Left lung (tissue), 10 donors: ENCODE results near the gene NKX3-2. TPM values are rescaled to one million over a fixed set of nuclear protein-coding genes. Genes with fewer than 3 reads are reported as not detected.
A peak's percentile ranks its signal among the peaks of the same experiment; 100 is the strongest.

Source experiments
- ATAC-seq: fragments of 200-7000 bp; cut with Tn5 transposase; one replicate; pipeline ENCODE4 v1.9.1; 2020; ENCODE audit warnings: moderate library complexity
- DNase-seq, 4 donors: peaks; one replicate each; pipeline ENCODE4 v3.0.0-alpha.2; 2013 to 2020
- H3K27ac ChIP-seq, 2 donors: fragments of 200-600 bp; sonication (generic) in 1 of 2; one replicate each; pipeline versions ENCODE4 v1.5.0 to v1.8.0; 2020 to 2021
- H3K27me3 ChIP-seq, 2 donors: fragments of 200-600 bp; sonication (generic) in 1 of 2; one replicate each; pipeline versions ENCODE4 v1.5.0 to v1.8.0; 2020 to 2021
- H3K36me3 ChIP-seq, 2 donors: fragments of 200-600 bp; sonication (generic) in 1 of 2; one replicate each; pipeline versions ENCODE4 v1.5.0 to v1.8.0; 2020 to 2021
- H3K4me1 ChIP-seq, 2 donors: fragments of 200-600 bp; one replicate each; pipeline ENCODE4 v1.8.0; 2021
- H3K4me3 ChIP-seq, 2 donors: fragments of 200-600 bp; sonication (generic) in 1 of 2; one replicate each; pipeline versions ENCODE4 v1.5.0 to v1.8.0; 2020 to 2021; ENCODE audit warnings: mild to moderate bottlenecking in 1 of 2
- H3K9me3 ChIP-seq, 2 donors: fragments of 200-600 bp; sonication (generic) in 1 of 2; one replicate each; pipeline versions ENCODE4 v1.5.0 to v1.8.0; 2020 to 2021
- intact Hi-C, 2 donors: fragments of 100-400 bp; cut with DNase I; formaldehyde crosslinking; loops; one replicate each; pipeline versions ENCODE4 v1.11.2 to v1.14.2; 2022
- polyA plus RNA-seq, 6 donors: library from polyadenylated mRNA; unstranded; fragments of 120-200 nt; gene quantifications; one replicate each; pipeline ENCODE4 v1.2.1, GENCODE V29; 2013; ENCODE audit not compliant: insufficient read length in 6 of 6
- total RNA-seq, 2 donors: library from RNA; stranded (reverse); fragmentation: NEBNext Ultra II Directional; extraction: Animal tissue kit (Norgen Biotek cat#: 25700); gene quantifications; one replicate each; pipeline ENCODE4 v1.2.1, GENCODE V29; 2021
- TF ChIP-seq, protein P1 (sequence below), 2 donors: fragments of 200-600 bp; sonication (generic) in 1 of 2; IDR thresholded peaks; one replicate each; pipeline versions ENCODE4 v1.5.0 to v1.8.0; 2021; ENCODE audit warnings: antibody characterized with exemption in 2 of 2
- donor health status: DM: no; HTN: yes; CAD: no.
- donor health status: DM: no; HTN: no; CAD: no.

Gene NKX3-2
- total and polyA plus RNA-seq, 8 donors: 0.09 to 0.44 (median 0.13) TPM; not detected in 3

- TF ChIP-seq, protein P1, sequence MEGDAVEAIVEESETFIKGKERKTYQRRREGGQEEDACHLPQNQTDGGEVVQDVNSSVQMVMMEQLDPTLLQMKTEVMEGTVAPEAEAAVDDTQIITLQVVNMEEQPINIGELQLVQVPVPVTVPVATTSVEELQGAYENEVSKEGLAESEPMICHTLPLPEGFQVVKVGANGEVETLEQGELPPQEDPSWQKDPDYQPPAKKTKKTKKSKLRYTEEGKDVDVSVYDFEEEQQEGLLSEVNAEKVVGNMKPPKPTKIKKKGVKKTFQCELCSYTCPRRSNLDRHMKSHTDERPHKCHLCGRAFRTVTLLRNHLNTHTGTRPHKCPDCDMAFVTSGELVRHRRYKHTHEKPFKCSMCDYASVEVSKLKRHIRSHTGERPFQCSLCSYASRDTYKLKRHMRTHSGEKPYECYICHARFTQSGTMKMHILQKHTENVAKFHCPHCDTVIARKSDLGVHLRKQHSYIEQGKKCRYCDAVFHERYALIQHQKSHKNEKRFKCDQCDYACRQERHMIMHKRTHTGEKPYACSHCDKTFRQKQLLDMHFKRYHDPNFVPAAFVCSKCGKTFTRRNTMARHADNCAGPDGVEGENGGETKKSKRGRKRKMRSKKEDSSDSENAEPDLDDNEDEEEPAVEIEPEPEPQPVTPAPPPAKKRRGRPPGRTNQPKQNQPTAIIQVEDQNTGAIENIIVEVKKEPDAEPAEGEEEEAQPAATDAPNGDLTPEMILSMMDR (IDR thresholded peaks at IDR 0.05): no peak
- no peak for DNase-seq
- no peak for ATAC-seq
- no peak overlapping the region for H3K4me3 ChIP-seq
- no peaks in the 10 kb centered on the region for H3K9me3 ChIP-seq
- no peak overlapping the region for H3K27ac ChIP-seq
- intact Hi-C loops: loop anchor here in 1 of 2 donors (5.0 kb wide), 1 partner anchor 688 kb away; no protein-coding TSS in a partner anchor
- H3K4me1 ChIP-seq: peaks cover 0 to 32% of the 10 kb centered on the region in 2 donors
- no peaks in the 10 kb centered on the region for H3K36me3 ChIP-seq
- peaks cover 100% of the 10 kb centered on the region in 2 donors for H3K27me3 ChIP-seq
Measured at GRCh38 chr4:13539619-13540445, 4.5 kb downstream of the NKX3-2 start.

- Histone ChIP-seq H3K4me1 (peaks cover 0 to 25% of the 10 kb centered on the region in 2 donors), H3K36me3 (no peaks in the 10 kb centered on the region), H3K4me3 (no peak overlapping the region), H3K27me3 (peaks cover 100% of the 10 kb centered on the region in 2 donors), H3K27ac (no peak overlapping the region), H3K9me3 (no peaks in the 10 kb centered on the region)
- ATAC-seq (no peak), DNase-seq (peak in 1 of 4 donors; percentile 71)
- intact Hi-C loops: no loop called here
- TF ChIP-seq, protein P1 (IDR thresholded peaks at IDR 0.05): no peak
Measured at GRCh38 chr4:13539047-13539618, 5.2 kb downstream of the NKX3-2 start.

DNA sequence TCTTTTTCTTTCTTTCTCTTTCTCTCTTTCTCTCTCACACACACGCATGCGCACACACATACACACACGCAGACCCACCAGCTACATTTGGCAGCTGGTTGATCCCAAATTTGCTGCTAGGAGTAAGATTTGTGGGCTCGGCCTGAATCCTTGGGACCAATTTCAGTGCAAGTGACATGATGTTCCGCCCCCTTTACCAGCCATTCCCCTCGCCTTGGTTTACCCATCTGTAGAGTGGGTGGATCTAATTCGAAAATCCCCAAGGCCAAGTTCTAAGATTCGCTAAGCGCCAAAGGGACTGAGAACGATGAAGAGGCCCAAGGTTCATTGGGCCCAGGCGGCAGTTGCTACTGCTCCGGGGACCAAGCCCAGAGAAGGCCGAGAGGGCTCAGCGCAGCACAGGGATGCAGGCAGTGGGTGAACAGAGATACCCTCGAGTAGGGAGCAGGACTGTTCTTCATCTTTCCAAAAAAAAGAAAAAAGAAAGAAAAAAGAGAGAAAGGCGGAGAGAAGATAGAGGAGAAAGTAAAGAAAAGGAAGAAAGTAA lies 5.8 kb downstream of the NKX3-2 start:
- TF ChIP-seq, protein P1 (IDR thresholded peaks at IDR 0.05): no peak
- Histone ChIP-seq H3K4me1 (peaks cover 0 to 19% of the 10 kb centered on the region in 2 donors), H3K27ac (no peak overlapping the region)

DNA sequence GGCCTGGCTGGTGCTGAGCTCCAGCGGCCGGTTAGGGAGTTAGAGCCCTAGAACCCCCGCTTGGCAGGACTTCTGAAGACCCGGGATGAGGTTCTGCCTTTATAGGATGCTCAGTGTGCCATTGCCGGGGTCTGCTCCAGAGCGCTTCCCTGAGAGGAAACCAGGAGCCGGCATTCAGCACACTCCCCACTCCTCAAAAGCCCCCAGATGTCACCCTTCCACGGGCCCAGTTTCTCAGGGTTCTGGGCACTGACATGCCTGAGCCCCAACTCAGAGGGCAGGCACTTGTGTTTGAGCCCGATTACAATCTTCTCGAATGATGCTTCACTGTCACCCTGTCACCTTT lies 6.5 kb downstream of the NKX3-2 start:
- Histone ChIP-seq H3K4me1 (peaks cover 0 to 19% of the 10 kb centered on the region in 2 donors), H3K4me3 (no peak overlapping the region), H3K27me3 (peaks cover 98 to 100% of the 10 kb centered on the region in 2 donors), H3K36me3 (no peaks in the 10 kb centered on the region), H3K27ac (no peak overlapping the region), H3K9me3 (no peaks in the 10 kb centered on the region)
- intact Hi-C loops: no loop called here
- TF ChIP-seq, protein P1 (IDR thresholded peaks at IDR 0.05): no peak
- ATAC-seq: no peak
- no peak for DNase-seq

More for the DNA sequence above, 5.8 kb downstream of the NKX3-2 start:
- Histone ChIP-seq H3K36me3 (no peaks in the 10 kb centered on the region), H3K4me3 (no peak overlapping the region), H3K9me3 (no peaks in the 10 kb centered on the region), H3K27me3 (peaks cover 100% of the 10 kb centered on the region in 2 donors)
- ATAC-seq (no peak), DNase-seq (no peak)
- intact Hi-C loops: no loop called here
